Kidney (tissue), 14 donors: ENCODE results near the gene TPSB2. TPM values are rescaled to one million over a fixed set of nuclear protein-coding genes. Genes with fewer than 3 reads are reported as not detected.

ENCODE experiments used
- DNase-seq, 5 donors: peaks; one replicate each; pipeline ENCODE4 v3.0.0-alpha.2; 2013 to 2020
- FAIRE-seq: peaks from 2 replicates; lab custom pipeline; 2012; peaks lifted over from hg19 to GRCh38; lab: Jason Lieb, UNC
- H3K27ac ChIP-seq, 2 donors: one replicate each; pipeline ENCODE4 v1.7.0; 2013; ENCODE audit warnings: low read depth in 2 of 2, low read length in 2 of 2, inconsistent platforms in 1 of 2
- H3K27me3 ChIP-seq: one replicate; pipeline ENCODE4 v1.7.1; 2013; ENCODE audit warnings: low read length, inconsistent platforms; ENCODE audit not compliant: control insufficient read depth, insufficient read depth
- H3K36me3 ChIP-seq, 3 donors: one replicate each; pipeline versions ENCODE4 v1.7.0 to v1.7.1; 2013; ENCODE audit warnings: low read length in 3 of 3, control low read depth in 1 of 3, inconsistent platforms in 1 of 3; ENCODE audit not compliant: insufficient read depth in 3 of 3, control insufficient read depth in 2 of 3
- H3K4me1 ChIP-seq, 3 donors: one replicate each; pipeline versions ENCODE4 v1.7.0 to v1.7.1; 2013; ENCODE audit warnings: low read length in 3 of 3, inconsistent platforms in 1 of 3, low read depth in 1 of 3; ENCODE audit not compliant: control insufficient read depth in 2 of 3, insufficient read depth in 2 of 3
- H3K4me3 ChIP-seq, 3 donors: one replicate each; pipeline versions ENCODE4 v1.7.0 to v1.8.1; 2013; ENCODE audit warnings: low read length in 3 of 3, control low read depth in 1 of 3, inconsistent platforms in 1 of 3
- H3K9ac ChIP-seq, 3 donors: one replicate each; pipeline versions ENCODE4 v1.7.0 to v1.7.1; 2013; ENCODE audit warnings: low read length in 3 of 3, control low read depth in 1 of 3, inconsistent platforms in 1 of 3
- H3K9me3 ChIP-seq, 3 donors: one replicate each; pipeline versions ENCODE4 v1.7.0 to v1.7.1; 2013; ENCODE audit warnings: low read length in 3 of 3, control low read depth in 1 of 3, inconsistent platforms in 1 of 3; ENCODE audit not compliant: control insufficient read depth in 2 of 3, insufficient read depth in 1 of 3
- intact Hi-C: fragments of 100-400 bp; cut with DNase I; formaldehyde crosslinking; loops from one replicate; pipeline ENCODE4 v1.11.1; 2022
- polyA plus RNA-seq: library from polyadenylated mRNA; stranded (reverse); fragments of 350-450 nt; fragmentation: Illumina TruSeq; extraction: RNeasy Lipid Tissue Mini Kit (QIAGEN cat#74804); gene quantifications from one replicate; pipeline ENCODE4 v1.2.3, GENCODE V29; 2014; ENCODE audit warnings: low read depth, low replicate concordance; ENCODE audit not compliant: insufficient read depth
- total RNA-seq: library from RNA; stranded (reverse); fragmentation: NEBNext Ultra II Directional; extraction: Animal tissue kit (Norgen Biotek cat#: 25700); gene quantifications from one replicate; pipeline ENCODE4 v1.2.1, GENCODE V29; 2021
- TF ChIP-seq, protein P1 (sequence below): IDR thresholded peaks from 3 replicates; pipeline ENCODE4 v1.5.1; 2012; ENCODE audit warnings: mild to moderate bottlenecking, moderate library complexity, borderline replicate concordance; ENCODE audit not compliant: insufficient read depth; ENCODE audit errors: extremely low read depth
- donor health status: control.
- donor health status: control.
- donor health status: control.
- donor health status: control.
- donor health status: control.
- donor health status: DM: yes; HTN: yes; CAD: no.
- donor health status: Normal renal cell carcinoma (clear cell type).

TPSB2 gene
- total and polyA plus RNA-seq, 2 donors from 2014 or later = 141 TPM; not detected in 1

DNA sequence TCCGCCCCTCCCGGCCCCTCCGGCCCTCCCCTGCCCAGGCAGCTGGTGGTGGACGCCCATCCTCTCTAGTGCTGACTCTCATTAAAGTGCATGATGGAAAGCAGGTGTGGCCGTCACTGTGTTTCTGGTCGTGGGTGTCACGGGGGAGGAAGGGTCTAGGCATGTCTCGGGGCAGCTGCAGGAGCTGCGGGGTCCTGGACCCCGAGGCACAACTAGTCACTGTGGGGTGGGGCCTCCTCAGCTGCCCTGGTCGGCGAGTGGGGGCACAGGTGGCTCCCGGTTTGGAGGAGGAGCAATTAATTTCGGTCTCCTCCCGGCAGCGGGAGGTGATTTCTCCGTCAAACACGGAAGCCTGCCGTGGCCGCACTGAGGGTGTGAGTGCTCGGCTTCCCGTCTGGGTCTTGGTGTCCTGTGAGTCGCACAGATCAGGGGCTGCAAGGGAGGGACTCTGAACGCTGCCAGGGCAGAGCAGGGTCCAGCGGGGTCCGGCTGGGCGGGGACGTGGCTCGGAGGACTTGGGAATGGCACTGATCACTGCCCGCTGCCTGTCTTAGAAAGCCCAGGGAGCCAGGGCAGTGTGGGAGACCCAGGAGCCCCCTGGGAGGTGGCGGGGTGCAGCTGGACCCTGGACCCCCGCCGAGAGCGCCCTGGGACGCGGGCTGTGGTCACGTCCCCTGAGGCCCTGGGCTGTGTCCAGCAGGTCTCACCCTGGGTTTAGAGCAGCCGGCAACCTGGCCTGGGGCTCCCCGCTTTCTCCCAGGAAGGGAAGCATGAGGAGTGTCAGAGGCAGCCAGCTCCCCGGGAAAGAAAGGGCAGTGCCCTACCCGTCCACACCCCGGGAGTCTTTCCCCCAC is 29.1 kb upstream of the TPSB2 start:
- H3K4me1 ChIP-seq = no peaks in the 10 kb centered on the region
- no peak overlapping the region for H3K27ac ChIP-seq
- H3K27me3 ChIP-seq = no peaks in the 10 kb centered on the region
- H3K9ac ChIP-seq = no peak overlapping the region
- intact Hi-C loops = no loop called here
- H3K9me3 ChIP-seq = no peaks in the 10 kb centered on the region
- DNase-seq (peak in 3 of 5 donors; percentile 38 to 73 (median 46)), FAIRE-seq (no peak)
- no peaks in the 10 kb centered on the region for H3K36me3 ChIP-seq
- TF ChIP-seq, protein P1, sequence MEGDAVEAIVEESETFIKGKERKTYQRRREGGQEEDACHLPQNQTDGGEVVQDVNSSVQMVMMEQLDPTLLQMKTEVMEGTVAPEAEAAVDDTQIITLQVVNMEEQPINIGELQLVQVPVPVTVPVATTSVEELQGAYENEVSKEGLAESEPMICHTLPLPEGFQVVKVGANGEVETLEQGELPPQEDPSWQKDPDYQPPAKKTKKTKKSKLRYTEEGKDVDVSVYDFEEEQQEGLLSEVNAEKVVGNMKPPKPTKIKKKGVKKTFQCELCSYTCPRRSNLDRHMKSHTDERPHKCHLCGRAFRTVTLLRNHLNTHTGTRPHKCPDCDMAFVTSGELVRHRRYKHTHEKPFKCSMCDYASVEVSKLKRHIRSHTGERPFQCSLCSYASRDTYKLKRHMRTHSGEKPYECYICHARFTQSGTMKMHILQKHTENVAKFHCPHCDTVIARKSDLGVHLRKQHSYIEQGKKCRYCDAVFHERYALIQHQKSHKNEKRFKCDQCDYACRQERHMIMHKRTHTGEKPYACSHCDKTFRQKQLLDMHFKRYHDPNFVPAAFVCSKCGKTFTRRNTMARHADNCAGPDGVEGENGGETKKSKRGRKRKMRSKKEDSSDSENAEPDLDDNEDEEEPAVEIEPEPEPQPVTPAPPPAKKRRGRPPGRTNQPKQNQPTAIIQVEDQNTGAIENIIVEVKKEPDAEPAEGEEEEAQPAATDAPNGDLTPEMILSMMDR = no peak
- H3K4me3 ChIP-seq = no peak overlapping the region

DNA sequence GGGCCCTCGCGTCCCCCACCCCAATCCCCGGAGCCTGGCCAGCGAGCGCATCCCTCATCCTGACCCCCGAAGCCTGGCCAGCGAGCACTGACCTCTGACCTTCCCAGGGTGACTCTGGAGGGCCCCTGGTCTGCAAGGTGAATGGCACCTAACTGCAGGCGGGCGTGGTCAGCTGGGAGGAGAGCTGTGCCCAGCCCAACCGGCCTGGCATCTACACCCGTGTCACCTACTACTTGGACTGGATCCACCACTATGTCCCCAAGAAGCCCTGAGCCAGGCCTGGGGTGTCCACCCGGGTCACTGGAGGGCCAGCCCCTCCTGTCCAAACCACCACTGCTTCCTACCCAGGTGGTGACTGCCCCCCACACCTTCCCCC is 28.2 kb upstream of the TPSB2 start:
- intact Hi-C loops = no loop called here
- H3K9me3 ChIP-seq = no peaks in the 10 kb centered on the region
- H3K9ac ChIP-seq = no peak overlapping the region
- no peaks in the 10 kb centered on the region for H3K4me1 ChIP-seq
- TF ChIP-seq, protein P1 = no peak
- no peak overlapping the region for H3K27ac ChIP-seq
- no peaks in the 10 kb centered on the region for H3K36me3 ChIP-seq
- DNase-seq (no peak), FAIRE-seq (no peak)
- no peaks in the 10 kb centered on the region for H3K27me3 ChIP-seq
- H3K4me3 ChIP-seq = no peak overlapping the region

DNA sequence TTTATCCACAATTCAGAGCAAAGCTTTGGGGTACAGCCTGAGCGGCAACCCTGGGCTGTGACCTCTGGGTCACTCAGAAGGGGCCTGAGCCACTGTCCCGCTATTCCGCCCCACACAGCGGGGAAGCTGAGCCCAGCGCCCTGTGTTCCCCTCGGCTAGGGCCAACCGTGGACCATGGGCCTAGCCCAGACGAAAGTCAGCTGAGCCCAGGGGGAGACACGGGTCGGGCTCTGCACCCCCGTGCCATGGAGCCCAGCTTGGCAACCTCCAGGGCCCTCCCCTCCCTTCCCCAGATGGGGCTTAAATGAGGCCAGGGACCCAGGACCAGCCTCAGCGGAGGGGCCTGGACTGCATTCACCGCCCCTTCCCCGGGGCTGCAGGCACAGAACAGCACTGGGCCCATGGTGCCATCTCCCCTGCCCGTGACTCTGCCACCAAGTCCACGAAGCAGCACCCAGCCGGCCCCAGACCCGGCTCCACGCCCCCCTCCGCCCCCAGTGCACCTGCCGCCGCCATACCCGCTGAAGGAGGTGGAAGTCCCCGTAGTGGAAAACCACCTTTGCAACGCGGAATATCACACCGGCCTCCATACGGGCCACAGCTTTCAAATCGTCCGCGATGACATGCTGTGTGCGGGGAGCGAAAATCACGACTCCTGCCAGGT is 27.7 kb upstream of the TPSB2 start:
- H3K9ac ChIP-seq = no peak overlapping the region
- H3K4me1 ChIP-seq = no peaks in the 10 kb centered on the region
- intact Hi-C loops = no loop called here
- no peak for DNase-seq
- no peaks in the 10 kb centered on the region for H3K36me3 ChIP-seq
- TF ChIP-seq, protein P1 = no peak
- no peaks in the 10 kb centered on the region for H3K27me3 ChIP-seq
- H3K9me3 ChIP-seq = no peaks in the 10 kb centered on the region
- no peak for FAIRE-seq
- no peak overlapping the region for H3K4me3 ChIP-seq
- no peak overlapping the region for H3K27ac ChIP-seq
